ENCODE measurements around the gene EXOC6B.
"Not testable (repeated sequence)": the region's sequence is repeated elsewhere in the genome, so short reads cannot be mapped to it uniquely, and the experiment has no call there.

GRCh38 chr2:72421771-72422379, 404.0 kb downstream of the EXOC6B start:
- TF ChIP-seq USF2 (IDR thresholded peaks at IDR 0.05); BHLHE40 (IDR thresholded peaks at IDR 0.05; ENCODE audit: low read depth, low read length); CEBPB (IDR thresholded peaks at IDR 0.05); RFX5 (IDR thresholded peaks at IDR 0.05); SMC3 (IDR thresholded peaks at IDR 0.05); E2F6 (IDR thresholded peaks at IDR 0.05; ENCODE audit: borderline replicate concordance, low read depth); HOXB5 (CRISPR knock-in tag; IDR thresholded peaks at IDR 0.05); POLR2A (IDR thresholded peaks at IDR 0.05; ENCODE audit: low read length); CTCF (IDR thresholded peaks at IDR 0.05): not testable (repeated sequence)
